Suprapubic skin (tissue), 3 donors: ENCODE results near the gene DSCAM.

ENCODE experiments used
- CTCF ChIP-seq, 2 donors: fragments of 200-600 bp in 1 of 2; fragments of 450-650 bp in 1 of 2; sonication (generic) in 1 of 2; IDR thresholded peaks; one replicate each; pipeline ENCODE4 v1.5.1; 2016 to 2019; ENCODE audit warnings: antibody characterized with exemption in 2 of 2, mild to moderate bottlenecking in 1 of 2, moderate library complexity in 1 of 2
- POLR2AphosphoS5 ChIP-seq, 3 donors: sonication (generic); formaldehyde crosslinking; IDR thresholded peaks; one replicate each; pipeline ENCODE4 v1.6.1; 2017; ENCODE audit warnings: antibody characterized with exemption in 3 of 3

- TF ChIP-seq CTCF (IDR thresholded peaks at IDR 0.05) = no peak
- TF ChIP-seq POLR2AphosphoS5 (IDR thresholded peaks at IDR 0.05) = no peak
Measured at GRCh38 chr21:40054403-40054802, 792.6 kb downstream of the DSCAM start.
